Measurements from ENCODE around the gene NDUFAF5. TPM values are rescaled to one million over a fixed set of nuclear protein-coding genes. Genes with fewer than 3 reads are reported as not detected.

The NDUFAF5 gene
- total and polyA plus RNA-seq, 4 donors = 33.3 to 47.6 (median 40.0) TPM

DNA sequence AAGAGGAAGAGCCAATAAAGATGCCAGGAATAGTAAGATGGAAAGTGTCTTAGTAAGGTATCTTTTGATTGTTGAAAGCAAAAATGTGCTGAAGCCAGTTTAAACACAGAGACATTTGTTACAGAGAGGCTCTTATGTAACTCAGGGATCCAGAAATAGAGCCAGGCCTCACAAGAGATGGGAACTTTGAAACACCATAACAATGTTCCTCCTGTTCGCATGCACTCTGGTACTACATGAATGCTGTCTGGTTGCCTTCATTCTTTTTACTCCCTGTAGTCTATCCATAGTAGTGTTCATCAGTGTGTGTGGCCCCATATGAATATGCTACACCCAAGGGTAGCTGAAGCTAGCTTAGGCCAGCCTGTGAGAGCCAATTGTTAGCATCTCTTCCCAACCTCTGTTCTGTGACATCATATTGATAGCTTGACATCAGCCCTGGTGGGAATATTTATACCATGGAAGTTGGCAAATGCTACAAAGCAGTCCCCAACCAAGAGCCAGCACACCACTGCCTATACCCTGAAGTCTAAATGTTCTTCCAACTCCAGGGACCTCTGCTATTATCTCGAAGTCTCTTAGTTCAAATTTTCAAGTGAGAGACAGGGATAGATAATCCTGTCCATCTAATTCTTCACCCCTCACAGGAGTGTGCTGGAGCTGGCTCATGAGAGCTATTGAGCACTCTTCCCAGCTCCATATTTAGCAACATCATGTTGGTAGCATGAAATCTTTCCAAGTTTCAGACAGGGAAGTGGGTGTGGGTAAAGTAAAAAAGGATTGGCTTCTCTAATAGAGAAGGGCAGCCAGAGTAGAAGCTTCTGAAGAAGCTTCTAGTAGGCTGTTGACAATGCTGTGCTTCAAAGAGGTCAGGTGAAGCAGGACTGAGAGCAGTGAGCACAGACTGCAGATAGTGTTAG is 7.0 kb downstream of the NDUFAF5 start:
- Histone ChIP-seq H3K36me3 (ENCODE audit: control insufficient read depth, insufficient read depth, low read length) (peaks cover 31% of the 10 kb centered on the region), H3K27ac (ENCODE audit: low read depth, low read length) (no peak overlapping the region), H3K4me3 (ENCODE audit: low read depth, low read length) (no peak overlapping the region), H3K27me3 (ENCODE audit: control insufficient read depth, insufficient read depth, low read length) (no peaks in the 10 kb centered on the region), H3K9me3 (ENCODE audit: control insufficient read depth, insufficient read depth, low read length) (no peaks in the 10 kb centered on the region), H3K4me1 (ENCODE audit: control insufficient read depth, insufficient read depth, low read length) (no peaks in the 10 kb centered on the region)
- 75% methylated on average over 1 of the region's 2 CpGs for WGBS (ENCODE audit: insufficient coverage)
- no peak for DNase-seq (ENCODE audit: low read depth in 4 of 6, low spot score in 6 of 6)

DNA sequence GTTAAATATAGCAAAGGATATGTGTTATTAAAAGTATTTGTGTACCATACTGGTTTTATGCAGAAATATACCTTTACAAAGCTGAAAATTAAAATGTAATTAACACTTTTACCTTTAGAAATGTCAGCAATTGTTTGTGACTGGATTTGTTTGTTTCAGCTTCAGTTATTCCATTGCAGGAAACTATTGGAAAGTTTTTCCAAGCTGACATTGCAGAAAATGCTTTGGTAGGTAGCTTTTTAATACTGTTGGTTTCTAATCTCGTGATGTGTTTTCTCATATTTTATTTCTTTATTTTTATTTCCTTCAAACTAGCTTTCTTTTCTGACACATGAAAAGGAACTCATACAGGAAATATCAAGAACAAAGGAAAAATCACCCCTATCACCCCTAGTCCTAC is 8.2 kb downstream of the NDUFAF5 start:
- DNase-seq (ENCODE audit: low read depth in 4 of 6, low spot score in 6 of 6) = no peak
- no peak overlapping the region for H3K27ac ChIP-seq (ENCODE audit: low read depth, low read length)
- no peaks in the 10 kb centered on the region for H3K9me3 ChIP-seq (ENCODE audit: control insufficient read depth, insufficient read depth, low read length)
- no CpG with 5 or more reads among the region's 1 CpG for WGBS (ENCODE audit: insufficient coverage)
- H3K4me3 ChIP-seq (ENCODE audit: low read depth, low read length) = no peak overlapping the region
- no peaks in the 10 kb centered on the region for H3K4me1 ChIP-seq (ENCODE audit: control insufficient read depth, insufficient read depth, low read length)
- no peaks in the 10 kb centered on the region for H3K27me3 ChIP-seq (ENCODE audit: control insufficient read depth, insufficient read depth, low read length)
- peaks cover 33% of the 10 kb centered on the region for H3K36me3 ChIP-seq (ENCODE audit: control insufficient read depth, insufficient read depth, low read length)

DNA sequence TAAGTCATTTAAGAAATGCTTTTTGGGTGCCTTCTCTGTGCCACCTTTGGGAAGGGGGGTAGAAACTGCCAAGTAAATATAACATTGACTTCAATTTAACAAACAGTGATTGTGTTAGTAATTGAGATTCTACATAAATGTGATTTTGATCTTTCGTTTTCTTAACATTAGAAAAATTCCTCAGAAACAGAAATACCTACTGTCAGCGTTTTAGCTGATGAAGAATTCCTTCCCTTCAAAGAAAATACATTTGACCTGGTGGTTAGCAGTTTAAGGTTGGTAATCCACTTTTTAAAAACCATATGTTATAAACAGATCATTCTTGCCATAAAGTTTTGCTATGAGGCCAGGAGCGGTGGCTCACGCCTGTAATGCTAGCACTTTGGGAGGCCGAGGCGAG is 9.8 kb downstream of the NDUFAF5 start:
- H3K4me1 ChIP-seq (ENCODE audit: control insufficient read depth, insufficient read depth, low read length) = no peaks in the 10 kb centered on the region
- no peaks in the 10 kb centered on the region for H3K27me3 ChIP-seq (ENCODE audit: control insufficient read depth, insufficient read depth, low read length)
- H3K36me3 ChIP-seq (ENCODE audit: control insufficient read depth, insufficient read depth, low read length) = peaks cover 28% of the 10 kb centered on the region
- H3K27ac ChIP-seq (ENCODE audit: low read depth, low read length) = no peak overlapping the region
- 100% methylated on average over 2 of the region's 6 CpGs for WGBS (ENCODE audit: insufficient coverage)
- H3K4me3 ChIP-seq (ENCODE audit: low read depth, low read length) = no peak overlapping the region
- H3K9me3 ChIP-seq (ENCODE audit: control insufficient read depth, insufficient read depth, low read length) = no peaks in the 10 kb centered on the region
- DNase-seq (ENCODE audit: low read depth in 4 of 6, low spot score in 6 of 6) = no peak

DNA sequence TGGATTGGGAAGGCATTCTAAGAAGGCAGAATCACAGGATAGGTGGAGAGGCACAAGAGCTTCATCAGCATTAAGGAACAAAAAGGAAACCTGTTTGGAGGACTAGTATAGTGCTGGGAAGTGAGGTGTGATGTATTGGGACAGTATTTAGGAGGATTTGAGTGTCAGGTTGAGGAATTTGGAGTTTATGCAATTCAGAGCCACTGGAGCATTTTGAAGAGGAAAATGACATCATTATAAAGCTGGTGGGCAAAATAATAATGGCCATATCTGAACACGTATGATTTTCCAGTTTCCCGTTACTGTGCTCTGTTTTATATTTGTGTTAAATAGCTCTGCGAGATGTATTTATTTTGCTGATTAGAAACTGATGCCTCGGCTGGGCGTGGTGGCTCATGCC is 14.2 kb downstream of the NDUFAF5 start:
- no peak overlapping the region for H3K27ac ChIP-seq (ENCODE audit: low read depth, low read length)
- no peak for DNase-seq (ENCODE audit: low read depth in 4 of 6, low spot score in 6 of 6)
- WGBS (ENCODE audit: insufficient coverage) = 96% methylated on average over 5 of the region's 5 CpGs
- H3K36me3 ChIP-seq (ENCODE audit: control insufficient read depth, insufficient read depth, low read length) = peaks cover 35% of the 10 kb centered on the region
- no peak overlapping the region for H3K4me3 ChIP-seq (ENCODE audit: low read depth, low read length)
- no peaks in the 10 kb centered on the region for H3K9me3 ChIP-seq (ENCODE audit: control insufficient read depth, insufficient read depth, low read length)
- peaks cover 5% of the 10 kb centered on the region for H3K4me1 ChIP-seq (ENCODE audit: control insufficient read depth, insufficient read depth, low read length)
- H3K27me3 ChIP-seq (ENCODE audit: control insufficient read depth, insufficient read depth, low read length) = no peaks in the 10 kb centered on the region

DNA sequence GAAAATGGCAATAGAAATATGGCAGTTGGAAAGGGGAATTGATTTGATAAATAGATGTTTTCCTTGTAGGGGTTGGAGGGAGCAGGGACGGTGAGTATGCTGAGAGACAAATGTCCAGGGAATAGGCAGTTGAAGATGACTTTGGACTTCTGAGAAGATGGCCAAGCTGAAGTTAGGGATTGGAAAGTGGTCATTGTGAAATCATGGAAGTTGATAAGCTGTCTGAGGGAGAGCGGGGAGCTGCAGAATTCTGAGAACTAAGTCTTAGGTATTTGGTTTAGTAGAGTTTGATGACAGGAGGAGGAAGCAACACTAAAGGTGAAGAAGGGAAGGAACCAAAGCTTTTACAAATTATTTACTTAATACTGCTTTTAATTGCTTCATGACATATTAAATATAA is 15.1 kb downstream of the NDUFAF5 start:
- no peaks in the 10 kb centered on the region for H3K9me3 ChIP-seq (ENCODE audit: control insufficient read depth, insufficient read depth, low read length)
- no peaks in the 10 kb centered on the region for H3K27me3 ChIP-seq (ENCODE audit: control insufficient read depth, insufficient read depth, low read length)
- H3K36me3 ChIP-seq (ENCODE audit: control insufficient read depth, insufficient read depth, low read length) = peaks cover 29% of the 10 kb centered on the region
- WGBS (ENCODE audit: insufficient coverage) = 89% methylated on average over 1 of the region's 2 CpGs
- H3K4me1 ChIP-seq (ENCODE audit: control insufficient read depth, insufficient read depth, low read length) = peaks cover 5% of the 10 kb centered on the region
- H3K4me3 ChIP-seq (ENCODE audit: low read depth, low read length) = no peak overlapping the region
- H3K27ac ChIP-seq (ENCODE audit: low read depth, low read length) = no peak overlapping the region
- DNase-seq (ENCODE audit: low read depth in 4 of 6, low spot score in 6 of 6) = no peak

DNA sequence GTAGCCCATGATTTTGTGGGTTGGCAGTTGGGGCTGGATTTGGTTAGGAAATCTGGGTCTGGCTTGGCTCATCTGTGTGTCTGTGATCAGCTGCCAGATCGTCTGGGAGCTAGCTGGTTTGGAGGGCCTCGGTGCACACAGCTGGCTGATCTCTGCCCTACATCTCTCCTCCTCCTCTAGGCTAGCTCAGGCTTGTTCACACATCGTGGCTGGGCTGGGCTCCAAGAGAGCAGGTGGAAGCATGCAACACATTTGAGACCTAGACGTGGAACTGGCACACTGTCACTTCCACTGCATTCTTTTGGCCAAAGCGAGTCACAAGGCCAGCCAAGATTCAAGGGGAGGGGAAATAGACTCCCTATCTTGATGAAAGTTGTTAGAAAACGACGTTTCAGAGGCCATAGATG is 15.9 kb downstream of the NDUFAF5 start:
- H3K36me3 ChIP-seq (ENCODE audit: control insufficient read depth, insufficient read depth, low read length) = peaks cover 29% of the 10 kb centered on the region
- peak; percentile 33 to 91 (median 72) for DNase-seq (ENCODE audit: low read depth in 4 of 6, low spot score in 6 of 6)
- no peaks in the 10 kb centered on the region for H3K27me3 ChIP-seq (ENCODE audit: control insufficient read depth, insufficient read depth, low read length)
- peaks cover 5% of the 10 kb centered on the region for H3K4me1 ChIP-seq (ENCODE audit: control insufficient read depth, insufficient read depth, low read length)
- H3K27ac ChIP-seq (ENCODE audit: low read depth, low read length) = no peak overlapping the region
- no peaks in the 10 kb centered on the region for H3K9me3 ChIP-seq (ENCODE audit: control insufficient read depth, insufficient read depth, low read length)
- 25% methylated on average over 2 of the region's 7 CpGs for WGBS (ENCODE audit: insufficient coverage)
- H3K4me3 ChIP-seq (ENCODE audit: low read depth, low read length) = no peak overlapping the region

DNA sequence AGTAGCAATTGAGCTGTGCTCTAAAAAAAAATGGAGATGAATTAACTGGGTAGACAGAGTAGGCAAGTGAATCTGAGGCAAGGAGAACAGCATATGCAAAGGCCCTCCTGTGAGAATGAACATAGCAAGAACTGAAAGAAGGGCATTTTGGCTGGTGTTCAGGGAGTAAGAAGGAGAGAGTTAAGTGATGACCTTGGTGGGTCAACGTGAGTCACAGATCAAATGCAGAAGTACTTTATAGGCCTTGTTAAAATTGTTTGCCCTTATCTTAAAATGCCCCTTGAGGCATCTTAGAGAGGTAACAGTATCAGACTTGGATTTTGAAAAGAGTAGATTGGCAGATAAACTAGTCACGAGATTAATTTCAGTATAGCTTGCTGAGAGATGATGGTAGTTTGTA is 24.5 kb downstream of the NDUFAF5 start:
- 95% methylated on average over 2 of the region's 2 CpGs for WGBS (ENCODE audit: insufficient coverage)
- H3K4me1 ChIP-seq (ENCODE audit: control insufficient read depth, insufficient read depth, low read length) = no peaks in the 10 kb centered on the region
- H3K4me3 ChIP-seq (ENCODE audit: low read depth, low read length) = no peak overlapping the region
- H3K9me3 ChIP-seq (ENCODE audit: control insufficient read depth, insufficient read depth, low read length) = no peaks in the 10 kb centered on the region
- DNase-seq (ENCODE audit: low read depth in 4 of 6, low spot score in 6 of 6) = no peak
- H3K27me3 ChIP-seq (ENCODE audit: control insufficient read depth, insufficient read depth, low read length) = no peaks in the 10 kb centered on the region
- no peak overlapping the region for H3K27ac ChIP-seq (ENCODE audit: low read depth, low read length)
- H3K36me3 ChIP-seq (ENCODE audit: control insufficient read depth, insufficient read depth, low read length) = peaks cover 56% of the 10 kb centered on the region

DNA sequence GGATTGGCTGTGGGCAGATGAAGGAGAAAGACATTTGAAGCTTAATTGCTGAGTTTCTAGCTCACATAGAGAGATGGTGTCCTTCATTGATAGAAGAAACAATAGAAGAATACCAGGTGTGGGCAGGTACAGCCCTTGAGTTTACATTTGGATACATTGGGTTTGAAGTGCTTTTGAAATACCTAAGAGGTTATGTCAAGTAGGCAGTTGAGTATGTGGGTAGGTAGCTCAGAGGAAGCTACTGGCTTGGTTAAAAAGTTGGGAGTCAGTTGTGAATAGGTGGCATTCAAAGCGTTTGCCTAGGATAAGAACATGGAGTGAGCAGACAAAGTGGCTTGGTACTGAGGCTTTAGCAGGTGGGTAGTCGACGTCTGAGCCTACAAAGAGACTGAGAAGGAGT is 25.0 kb downstream of the NDUFAF5 start:
- Histone ChIP-seq H3K4me1 (ENCODE audit: control insufficient read depth, insufficient read depth, low read length) (no peaks in the 10 kb centered on the region), H3K27ac (ENCODE audit: low read depth, low read length) (no peak overlapping the region)

DNA sequence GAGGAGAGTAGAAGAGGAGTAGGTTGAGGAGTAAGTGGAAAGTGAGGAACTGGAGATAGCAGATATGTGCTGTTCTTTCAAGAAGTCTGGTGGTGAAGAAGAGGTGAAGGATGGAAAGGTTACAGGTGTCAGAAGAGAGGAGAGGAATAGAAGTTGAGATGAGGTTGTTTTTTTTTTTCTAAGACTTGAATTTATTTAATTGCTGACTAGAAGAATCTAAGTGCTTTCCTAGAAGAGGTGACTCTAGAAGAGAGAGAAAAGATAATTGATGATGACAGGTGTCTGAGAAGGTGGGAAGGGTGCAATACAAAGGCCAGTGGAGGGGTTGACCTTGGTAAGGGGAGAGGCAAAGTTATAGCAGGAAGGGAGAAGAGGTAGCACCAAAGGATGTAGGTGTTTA is 25.6 kb downstream of the NDUFAF5 start:
- Histone ChIP-seq H3K36me3 (ENCODE audit: control insufficient read depth, insufficient read depth, low read length) (peaks cover 60% of the 10 kb centered on the region), H3K4me1 (ENCODE audit: control insufficient read depth, insufficient read depth, low read length) (no peaks in the 10 kb centered on the region), H3K27ac (ENCODE audit: low read depth, low read length) (no peak overlapping the region), H3K4me3 (ENCODE audit: low read depth, low read length) (no peak overlapping the region), H3K27me3 (ENCODE audit: control insufficient read depth, insufficient read depth, low read length) (no peaks in the 10 kb centered on the region), H3K9me3 (ENCODE audit: control insufficient read depth, insufficient read depth, low read length) (no peaks in the 10 kb centered on the region)
- no peak for DNase-seq (ENCODE audit: low read depth in 4 of 6, low spot score in 6 of 6)

More for the DNA sequence above, 25.0 kb downstream of the NDUFAF5 start:
- Histone ChIP-seq H3K36me3 (ENCODE audit: control insufficient read depth, insufficient read depth, low read length) (peaks cover 60% of the 10 kb centered on the region), H3K27me3 (ENCODE audit: control insufficient read depth, insufficient read depth, low read length) (no peaks in the 10 kb centered on the region), H3K9me3 (ENCODE audit: control insufficient read depth, insufficient read depth, low read length) (no peaks in the 10 kb centered on the region), H3K4me3 (ENCODE audit: low read depth, low read length) (no peak overlapping the region)
- WGBS (ENCODE audit: insufficient coverage) = 100% methylated on average over 3 of the region's 3 CpGs
- no peak for DNase-seq (ENCODE audit: low read depth in 4 of 6, low spot score in 6 of 6)

DNA sequence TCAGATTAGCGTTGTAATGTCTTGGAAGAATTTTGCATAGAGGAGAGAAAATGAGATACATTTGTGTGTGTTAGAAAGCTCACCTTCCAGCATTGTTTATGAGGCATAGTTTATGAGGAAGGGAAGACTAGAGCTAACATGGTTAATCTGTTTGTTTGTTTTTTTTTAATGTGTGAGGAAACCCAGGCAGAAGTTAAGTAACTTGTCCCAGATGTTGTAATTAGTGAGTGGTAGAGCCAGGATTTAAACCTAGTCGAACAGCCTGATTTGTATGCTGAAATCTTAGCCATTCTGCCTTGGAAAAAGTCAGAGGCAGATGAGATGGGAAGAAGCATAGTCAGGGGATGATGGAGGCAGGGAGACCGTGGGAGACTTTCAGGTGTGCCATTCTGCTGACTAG is 29.1 kb downstream of the NDUFAF5 start:
- H3K4me1 ChIP-seq (ENCODE audit: control insufficient read depth, insufficient read depth, low read length) = no peaks in the 10 kb centered on the region
- no peaks in the 10 kb centered on the region for H3K9me3 ChIP-seq (ENCODE audit: control insufficient read depth, insufficient read depth, low read length)
- peaks cover 46% of the 10 kb centered on the region for H3K36me3 ChIP-seq (ENCODE audit: control insufficient read depth, insufficient read depth, low read length)
- WGBS (ENCODE audit: insufficient coverage) = 96% methylated on average over 3 of the region's 3 CpGs
- no peak overlapping the region for H3K4me3 ChIP-seq (ENCODE audit: low read depth, low read length)
- H3K27me3 ChIP-seq (ENCODE audit: control insufficient read depth, insufficient read depth, low read length) = no peaks in the 10 kb centered on the region
- no peak for DNase-seq (ENCODE audit: low read depth in 4 of 6, low spot score in 6 of 6)
- H3K27ac ChIP-seq (ENCODE audit: low read depth, low read length) = no peak overlapping the region
